Endothelial cell of umbilical vein (primary cell): Measurements from ENCODE around the gene TSPAN5. TPM values are rescaled to one million over a fixed set of nuclear protein-coding genes. Genes with fewer than 3 reads are reported as not detected.

ENCODE experiments used
- BruUV-seq: library from RNA; stranded (reverse); fragments of 400-500 nt; replicated peaks from 2 replicates; lab custom pipeline; 2021; lab: Mats Ljungman, UMichigan
- CTCF ChIA-PET: fragments of 300-600, 350-600 bp; sonication (Branson Sonifier 250); formaldehyde crosslinking; loops from one replicate; lab custom pipeline; 2021; ENCODE audit warnings: antibody characterized with exemption, inconsistent platforms; lab: Charles Lee
- POLR2A ChIA-PET: fragments of 300-600, 350-600 bp; sonication (Branson Sonifier 250); formaldehyde crosslinking; loops from one replicate; lab custom pipeline; 2021; ENCODE audit warnings: antibody characterized with exemption, inconsistent platforms; lab: Charles Lee
- DNase-seq: peaks from one replicate; pipeline ENCODE4 v3.0.0-alpha.2; 2011; ENCODE audit warnings: low read depth, low spot score
- FAIRE-seq: peaks from 2 replicates; lab custom pipeline; 2011; peaks lifted over from hg19 to GRCh38; lab: Jason Lieb, UNC
- H2AFZ ChIP-seq: 2 replicates; pipeline ENCODE4 v1.6.0; 2012; ENCODE audit warnings: low read depth, low read length, control low read depth, inconsistent platforms
- H3K27ac ChIP-seq: 2 replicates; pipeline ENCODE4 v1.5.1; 2011; ENCODE audit warnings: low read depth, mild to moderate bottlenecking, control low read depth, low read length, moderate library complexity; ENCODE audit not compliant: insufficient read depth
- H3K27me3 ChIP-seq, 2 experiments: 2 replicates each; pipeline versions ENCODE4 v1.6.0 to v1.6.1; 2011; ENCODE audit warnings: low read length in 2 of 2, mixed read lengths in 1 of 2; ENCODE audit not compliant: control insufficient read depth in 2 of 2, insufficient read depth in 2 of 2
- H3K36me3 ChIP-seq, 2 experiments: 2 replicates in 1 of 2; 3 replicates in 1 of 2; pipeline ENCODE4 v1.5.1; 2011; ENCODE audit warnings: low read length in 2 of 2, mild to moderate bottlenecking in 1 of 2, moderate library complexity in 1 of 2; ENCODE audit not compliant: control insufficient read depth in 2 of 2, insufficient read depth in 2 of 2; ENCODE audit errors: extremely low read depth in 1 of 2
- H3K4me1 ChIP-seq: 3 replicates; pipeline ENCODE4 v1.5.1; 2011; ENCODE audit warnings: mild to moderate bottlenecking, low read length; ENCODE audit not compliant: control insufficient read depth, insufficient read depth; ENCODE audit errors: extremely low read depth
- H3K4me2 ChIP-seq: 2 replicates; pipeline ENCODE4 v1.6.1; 2011; ENCODE audit warnings: low read length, control low read depth, mixed read lengths; ENCODE audit not compliant: insufficient read depth
- H3K4me3 ChIP-seq, 3 experiments: fragments of 200-600 bp in 1 of 3; sonication (generic), shearing (Covaris generic) in 1 of 3; replicated peaks in 1 of 3; 2 replicates each; pipeline ENCODE4 v1.5.1; 2011 to 2016; ENCODE audit warnings: control low read depth in 3 of 3, low read length in 3 of 3, mild to moderate bottlenecking in 2 of 3, inconsistent platforms in 1 of 3, low read depth in 1 of 3, moderate library complexity in 1 of 3; ENCODE audit not compliant: insufficient read depth in 1 of 3
- H3K79me2 ChIP-seq: 2 replicates; pipeline ENCODE4 v1.6.0; 2012; ENCODE audit warnings: low read length, inconsistent platforms; ENCODE audit not compliant: control insufficient read depth, insufficient read depth
- H3K9ac ChIP-seq: replicated peaks from 2 replicates; pipeline ENCODE3; 2011; ENCODE audit warnings: low read length, control low read depth; ENCODE audit not compliant: insufficient read depth; ENCODE audit errors: extremely low read depth
- H3K9me1 ChIP-seq: replicated peaks from 3 replicates; pipeline ENCODE4 v1.6.0; 2011; ENCODE audit warnings: mild to moderate bottlenecking, low read length; ENCODE audit not compliant: control insufficient read depth, insufficient read depth; ENCODE audit errors: extremely low read depth
- H3K9me3 ChIP-seq: replicated peaks from 2 replicates; pipeline ENCODE4 v1.5.1; 2012; ENCODE audit warnings: low read length, inconsistent platforms; ENCODE audit not compliant: control insufficient read depth, insufficient read depth
- H4K20me1 ChIP-seq: replicated peaks from 2 replicates; pipeline ENCODE3; 2011; ENCODE audit warnings: mild to moderate bottlenecking, low read length; ENCODE audit not compliant: control insufficient read depth, insufficient read depth; ENCODE audit errors: extremely low read depth
- CTCF ChIP-seq, 2 donors: IDR thresholded peaks; 1 replicate in 1 of 2; 2 replicates in 1 of 2; pipeline ENCODE4 v1.5.1; 2011; ENCODE audit warnings: low read length in 2 of 2, mild to moderate bottlenecking in 2 of 2, moderate library complexity in 2 of 2, control low read depth in 1 of 2, inconsistent platforms in 1 of 2, low read depth in 1 of 2; ENCODE audit not compliant: insufficient read depth in 1 of 2; ENCODE audit errors: extremely low read depth in 1 of 2
- EZH2 ChIP-seq: IDR thresholded peaks from 2 replicates; pipeline ENCODE4 v1.6.1; 2012; ENCODE audit warnings: borderline replicate concordance, low read depth, mild to moderate bottlenecking, moderate library complexity, low read length, inconsistent platforms; ENCODE audit not compliant: severe bottlenecking
- FOS ChIP-seq: IDR thresholded peaks from 2 replicates; pipeline ENCODE4 v1.6.1; 2011; ENCODE audit warnings: mild to moderate bottlenecking, low read length, moderate library complexity, borderline replicate concordance; ENCODE audit not compliant: insufficient read depth
- JUN ChIP-seq: IDR thresholded peaks from 2 replicates; pipeline ENCODE4 v1.6.1; 2011; ENCODE audit warnings: borderline replicate concordance, low read depth; ENCODE audit not compliant: insufficient read length, insufficient read depth
- MYC ChIP-seq: IDR thresholded peaks from one replicate; pipeline ENCODE4 v1.6.1; 2011; ENCODE audit warnings: mild to moderate bottlenecking, low read depth, low read length
- POLR2A ChIP-seq: IDR thresholded peaks from 2 replicates; pipeline ENCODE4 v1.6.1; 2012; ENCODE audit warnings: low read depth, mild to moderate bottlenecking, control low read depth, low read length
- dilution Hi-C: fragments of 300-500 bp; cut with MboI; formaldehyde crosslinking; loops from one replicate; pipeline ENCODE4 v1.15.0; 2019; ENCODE audit warnings: low sequenced_read_pairs; ENCODE audit not compliant: extremely low pct_ligation_motif_present
- intact Hi-C: fragments of 100-400 bp; cut with micrococcal nuclease; formaldehyde crosslinking; loops from one replicate; pipeline ENCODE4 v1.10.0; 2022
- polyA plus RNA-seq, 4 experiments: library from polyadenylated mRNA; depleted of rRNA in 3 of 4; stranded (reverse) in 3 of 4; unstranded in 1 of 4; fragments of >200 nt; gene quantifications; 2 replicates each; pipeline versions ENCODE4 v1.2.1 to v1.2.3, GENCODE V29; 2011 to 2012; ENCODE audit warnings: missing spikeins in 1 of 4
- total RNA-seq: library from RNA; stranded (reverse); gene quantifications from 2 replicates; pipeline ENCODE4 v1.2.3, GENCODE V29; 2021

The TSPAN5 gene
- total and polyA plus RNA-seq, 2 donors (not counting 3 experiments of a cell fraction or from before 2014, with no cell fraction given), result 45.1 to 50.2 TPM

- peak overlapping the region; percentile 86 for H3K9ac ChIP-seq
- POLR2A ChIA-PET, result no interaction called here
- H3K27ac ChIP-seq, result peak overlapping the region; percentile 94
- H3K27me3 ChIP-seq, result no peaks in the 10 kb centered on the region
- CTCF ChIA-PET, result interaction anchor here (1.2 to 4.1 kb wide), 3 partner anchors 32 to 189 kb away, joined by 3 to 33 read pairs (median 6); no protein-coding TSS in a partner anchor
- H3K9me1 ChIP-seq, result no peaks in the 10 kb centered on the region
- DNase-seq (no peak), FAIRE-seq (no peak)
- no peaks in the 10 kb centered on the region for H4K20me1 ChIP-seq
- TF ChIP-seq FOS (no peak), CTCF (IDR thresholded peaks at IDR 0.05; ENCODE audit: extremely low read depth in 1 of 2, insufficient read depth in 1 of 2, low read depth in 1 of 2, low read length in 2 of 2) (no peak), JUN (no peak), MYC (no peak), EZH2 (no peak), POLR2A (no peak)
- BruUV-seq, result no TSS peak
- H3K4me2 ChIP-seq, result peak overlapping the region; percentile 100
- dilution Hi-C loops (no loop called here), intact Hi-C loops (loop anchor here (10.0 kb wide), 1 partner anchor 428 kb away; the partner anchor contains the start of gene ADH5)
- peaks cover 63% of the 10 kb centered on the region for H3K4me1 ChIP-seq
- H3K79me2 ChIP-seq, result peaks cover 54% of the 10 kb centered on the region
- H3K9me3 ChIP-seq, result no peaks in the 10 kb centered on the region
- peak overlapping the region; percentile 90 to 97 (median 95) for H3K4me3 ChIP-seq
- no peaks in the 10 kb centered on the region for H3K36me3 ChIP-seq
- no peak overlapping the region for H2AFZ ChIP-seq
These were observed 2.0 kb downstream of the TSPAN5 start for GRCh38 chr4:98656443-98656842.
